Mesodermal cell (in vitro differentiated cells): ENCODE measurements around the gene SLC44A1.

Experiments
- H3K27ac ChIP-seq: 2 replicates; pipeline ENCODE4 v1.7.0; 2013; ENCODE audit warnings: mild to moderate bottlenecking, low read depth, low read length, moderate library complexity; ENCODE audit not compliant: severe bottlenecking
- H3K36me3 ChIP-seq: 2 replicates; pipeline ENCODE4 v1.7.1; 2013; ENCODE audit warnings: mild to moderate bottlenecking, low read length, moderate library complexity; ENCODE audit not compliant: control insufficient read depth, insufficient read depth
- H3K4me1 ChIP-seq: one replicate; pipeline ENCODE4 v1.7.1; 2013; ENCODE audit warnings: mild to moderate bottlenecking, low read length; ENCODE audit not compliant: insufficient read depth, control insufficient read depth, poor library complexity, severe bottlenecking
- H3K4me3 ChIP-seq: 2 replicates; pipeline ENCODE4 v1.7.0; 2013; ENCODE audit warnings: low read length, control low read depth, mild to moderate bottlenecking; ENCODE audit not compliant: insufficient read depth, poor library complexity, severe bottlenecking; ENCODE audit errors: extremely low read depth
- H3K9me3 ChIP-seq: 2 replicates; pipeline ENCODE4 v1.7.1; 2013; ENCODE audit warnings: mild to moderate bottlenecking, low read length, moderate library complexity; ENCODE audit not compliant: control insufficient read depth
- WGBS, 2 experiments: methylation state at CpG; one replicate each; pipeline ENCODE4 v1.1.5; 2013; ENCODE audit warnings: missing lambda C conversion rate in 2 of 2; ENCODE audit not compliant: insufficient coverage in 2 of 2; 5-methylcytosine and 5-hydroxymethylcytosine counted together

SLC44A1 gene

GRCh38 chr9:105219291-105219805, 25.1 kb upstream of the SLC44A1 start:
- no peak overlapping the region for H3K27ac ChIP-seq
- peaks cover 3% of the 10 kb centered on the region for H3K4me1 ChIP-seq
- WGBS, 2 experiments = 80% methylated on average over 1 of the region's 1 CpG; no CpG with 5 or more reads in 1 of the 2 experiments
- H3K9me3 ChIP-seq = peaks cover 8% of the 10 kb centered on the region
- no peaks in the 10 kb centered on the region for H3K36me3 ChIP-seq
- no peak overlapping the region for H3K4me3 ChIP-seq

GRCh38 chr9:105220451-105220850, 24.0 kb upstream of the SLC44A1 start:
- Histone ChIP-seq H3K4me3 (no peak overlapping the region), H3K9me3 (peaks cover 11% of the 10 kb centered on the region), H3K27ac (no peak overlapping the region), H3K36me3 (no peaks in the 10 kb centered on the region), H3K4me1 (peaks cover 3% of the 10 kb centered on the region)
- WGBS, 2 experiments = 92 to 94% methylated on average over 2 to 3 of the region's 3 CpGs

- H3K4me3 ChIP-seq = no peak overlapping the region
- peaks cover 11% of the 10 kb centered on the region for H3K9me3 ChIP-seq
- H3K36me3 ChIP-seq = no peaks in the 10 kb centered on the region
- H3K4me1 ChIP-seq = no peaks in the 10 kb centered on the region
- no CpG with 5 or more reads among the region's 2 CpGs for WGBS, 2 experiments
- no peak overlapping the region for H3K27ac ChIP-seq
These were observed 20.8 kb upstream of the SLC44A1 start for GRCh38 chr9:105223544-105224140.

GRCh38 chr9:105226055-105226454, 18.4 kb upstream of the SLC44A1 start:
- H3K4me3 ChIP-seq = no peak overlapping the region
- H3K4me1 ChIP-seq = no peaks in the 10 kb centered on the region
- H3K36me3 ChIP-seq = no peaks in the 10 kb centered on the region
- H3K27ac ChIP-seq = no peak overlapping the region
- H3K9me3 ChIP-seq = peaks cover 11% of the 10 kb centered on the region

GRCh38 chr9:105232207-105232606, 12.2 kb upstream of the SLC44A1 start:
- Histone ChIP-seq H3K4me3 (no peak overlapping the region), H3K36me3 (no peaks in the 10 kb centered on the region), H3K4me1 (no peaks in the 10 kb centered on the region), H3K9me3 (no peaks in the 10 kb centered on the region), H3K27ac (no peak overlapping the region)

- H3K4me3 ChIP-seq = no peak overlapping the region
- no peaks in the 10 kb centered on the region for H3K4me1 ChIP-seq
- no peaks in the 10 kb centered on the region for H3K36me3 ChIP-seq
- no peaks in the 10 kb centered on the region for H3K9me3 ChIP-seq
- H3K27ac ChIP-seq = no peak overlapping the region
These were observed 10.6 kb upstream of the SLC44A1 start for GRCh38 chr9:105233873-105234272.

GRCh38 chr9:105236261-105236660, 8.2 kb upstream of the SLC44A1 start:
- Histone ChIP-seq H3K36me3 (no peaks in the 10 kb centered on the region), H3K4me1 (peaks cover 8% of the 10 kb centered on the region), H3K4me3 (no peak overlapping the region), H3K9me3 (no peaks in the 10 kb centered on the region), H3K27ac (no peak overlapping the region)
- WGBS, 2 experiments = 100% methylated on average over 1 of the region's 1 CpG; no CpG with 5 or more reads in 1 of the 2 experiments

- H3K27ac ChIP-seq = no peak overlapping the region
- 91 to 100% methylated on average over 1 to 2 of the region's 3 CpGs for WGBS, 2 experiments
- H3K4me1 ChIP-seq = peaks cover 17% of the 10 kb centered on the region
- no peak overlapping the region for H3K4me3 ChIP-seq
- H3K36me3 ChIP-seq = no peaks in the 10 kb centered on the region
- no peaks in the 10 kb centered on the region for H3K9me3 ChIP-seq
These were observed 7.2 kb upstream of the SLC44A1 start for GRCh38 chr9:105237246-105237645.

GRCh38 chr9:105238302-105238701, 6.1 kb upstream of the SLC44A1 start:
- no CpG with 5 or more reads among the region's 3 CpGs for WGBS, 2 experiments
- no peaks in the 10 kb centered on the region for H3K9me3 ChIP-seq
- peaks cover 24% of the 10 kb centered on the region for H3K4me1 ChIP-seq
- H3K27ac ChIP-seq = no peak overlapping the region
- no peaks in the 10 kb centered on the region for H3K36me3 ChIP-seq
- H3K4me3 ChIP-seq = no peak overlapping the region

- Histone ChIP-seq H3K9me3 (no peaks in the 10 kb centered on the region), H3K4me3 (no peak overlapping the region), H3K4me1 (peaks cover 28% of the 10 kb centered on the region), H3K36me3 (no peaks in the 10 kb centered on the region), H3K27ac (peak overlapping the region; percentile 16)
- WGBS, 2 experiments = 54 to 55% methylated on average over 2 of the region's 4 CpGs
These were observed 3.0 kb upstream of the SLC44A1 start for GRCh38 chr9:105241356-105242043.

- peaks cover 28% of the 10 kb centered on the region for H3K4me1 ChIP-seq
- H3K36me3 ChIP-seq = no peaks in the 10 kb centered on the region
- H3K27ac ChIP-seq = peak overlapping the region; percentile 89
- no CpG with 5 or more reads among the region's 2 CpGs for WGBS, 2 experiments
- no peaks in the 10 kb centered on the region for H3K9me3 ChIP-seq
- no peak overlapping the region for H3K4me3 ChIP-seq
These were observed 2.4 kb upstream of the SLC44A1 start for GRCh38 chr9:105242062-105242461.
